ENCODE measurements around the gene POU2F1.
"Not testable (repeated sequence)": the region's sequence is repeated elsewhere in the genome, so short reads cannot be mapped to it uniquely, and the experiment has no call there.

The POU2F1 gene

GRCh38 chr1:167274061-167274460 lies 53.4 kb downstream of the POU2F1 start:
- no peak for DNase-seq

- DNase-seq, result no peak
Observed at GRCh38 chr1:167276969-167277368, 56.3 kb downstream of the POU2F1 start.

- DNase-seq, result no peak
Observed at GRCh38 chr1:167278497-167278896, 57.8 kb downstream of the POU2F1 start.

GRCh38 chr1:167280912-167281311 lies 60.2 kb downstream of the POU2F1 start:
- no peak for DNase-seq

GRCh38 chr1:167288390-167289074 lies 67.8 kb downstream of the POU2F1 start:
- DNase-seq, result no peak

- no peak for DNase-seq
Observed at GRCh38 chr1:167289075-167289442, 68.4 kb downstream of the POU2F1 start.

- DNase-seq, result no peak
Observed at GRCh38 chr1:167289966-167290365, 69.3 kb downstream of the POU2F1 start.

- no peak for DNase-seq
Observed at GRCh38 chr1:167291539-167292185, 71.0 kb downstream of the POU2F1 start.

GRCh38 chr1:167292216-167292615 lies 71.5 kb downstream of the POU2F1 start:
- no peak for DNase-seq

- no peak for DNase-seq
Observed at GRCh38 chr1:167293057-167293456, 72.4 kb downstream of the POU2F1 start.

- DNase-seq, result no peak
Observed at GRCh38 chr1:167294528-167294927, 73.8 kb downstream of the POU2F1 start.

- no peak for DNase-seq
Observed at GRCh38 chr1:167297222-167298214, 76.8 kb downstream of the POU2F1 start.

GRCh38 chr1:167298325-167298724 lies 77.6 kb downstream of the POU2F1 start:
- DNase-seq, result no peak

GRCh38 chr1:167301355-167301754 lies 80.7 kb downstream of the POU2F1 start:
- no peak for DNase-seq

GRCh38 chr1:167304165-167304564 lies 83.5 kb downstream of the POU2F1 start:
- no peak for DNase-seq

GRCh38 chr1:167305059-167305705 lies 84.5 kb downstream of the POU2F1 start:
- DNase-seq, result no peak

- DNase-seq, result no peak
Observed at GRCh38 chr1:167305706-167306277, 85.1 kb downstream of the POU2F1 start.

GRCh38 chr1:167310732-167311131 lies 90.0 kb downstream of the POU2F1 start:
- DNase-seq, result no peak

- no peak for DNase-seq
Observed at GRCh38 chr1:167312871-167313270, 92.2 kb downstream of the POU2F1 start.

GRCh38 chr1:167314671-167315070 lies 94.0 kb downstream of the POU2F1 start:
- no peak for DNase-seq

- no peak for DNase-seq
Observed at GRCh38 chr1:167317463-167317862, 96.8 kb downstream of the POU2F1 start.

GRCh38 chr1:167319206-167319605 lies 98.5 kb downstream of the POU2F1 start:
- not testable (repeated sequence) for DNase-seq

- DNase-seq, result no peak
Observed at GRCh38 chr1:167322483-167322882, 101.8 kb downstream of the POU2F1 start.

All from right hindlimb (tissue), 1 donor.